GM19328 (cell line): ENCODE data around the gene COL24A1.
"Not testable (repeated sequence)": the region's sequence is repeated elsewhere in the genome, so short reads cannot be mapped to it uniquely, and the experiment has no call there.

Experiments used
- ATAC-seq: cut with Tn5 transposase; IDR thresholded peaks from one replicate; pipeline ENCODE4 v1.9.1; 2021; ENCODE audit warnings: mild to moderate bottlenecking, moderate library complexity; ENCODE audit not compliant: unreplicated experiment

Gene COL24A1

DNA sequence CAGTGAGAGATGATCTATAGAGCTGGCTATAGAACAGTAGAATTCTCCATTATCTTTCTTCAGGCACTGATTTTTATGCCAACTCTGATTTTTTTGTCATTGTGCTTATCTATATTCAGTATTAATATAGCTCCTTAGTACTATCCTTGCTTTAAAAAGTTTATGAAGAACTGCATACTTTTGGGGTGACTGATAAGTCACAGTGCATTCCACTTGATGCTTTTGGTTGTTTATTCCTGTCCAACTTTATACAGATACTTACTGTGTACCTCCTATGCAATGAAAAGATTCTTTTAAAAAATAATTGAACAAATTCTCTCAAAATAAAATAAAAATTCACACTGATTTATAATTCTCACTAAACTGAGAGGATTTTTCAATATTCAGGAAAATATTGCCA is 71.6 kb downstream of the COL24A1 start:
- no peak for ATAC-seq

DNA sequence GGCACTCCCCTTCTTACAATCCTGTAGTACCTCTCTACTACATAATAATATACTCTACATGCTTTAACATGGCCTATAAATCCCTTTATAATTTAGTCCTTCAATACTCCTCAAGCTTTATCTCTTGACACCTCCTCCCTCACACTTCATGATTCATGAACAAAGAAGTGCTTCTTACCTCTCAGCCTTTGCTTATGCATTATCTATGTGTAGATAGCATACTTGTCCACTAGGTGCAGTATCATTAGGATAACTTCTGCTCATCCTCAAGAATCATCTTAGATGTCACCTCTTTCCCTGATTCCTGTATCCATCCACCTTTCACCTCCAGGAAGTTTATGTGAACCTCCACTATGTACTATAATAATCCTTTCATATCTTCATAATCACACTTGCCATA is 74.4 kb downstream of the COL24A1 start:
- ATAC-seq: no peak

DNA sequence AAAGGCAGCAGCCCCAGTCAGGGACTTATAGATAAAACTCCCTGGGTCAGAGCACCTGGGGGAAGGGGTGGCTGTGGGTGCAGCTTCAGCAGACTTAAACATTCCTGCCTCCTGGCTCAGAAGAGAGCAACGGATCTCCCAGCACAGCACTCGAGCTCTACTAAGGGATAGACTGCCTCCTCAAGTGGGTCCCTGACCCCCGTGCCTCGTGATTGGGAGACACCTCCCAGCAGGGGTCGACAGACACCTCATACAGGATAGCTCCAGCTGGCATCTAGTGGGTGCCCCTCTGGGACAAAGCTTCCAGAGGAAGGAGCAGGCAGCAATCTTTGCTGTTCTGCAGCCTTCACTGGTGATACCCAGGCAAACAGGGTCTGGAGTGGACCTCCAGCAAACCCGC is 84.1 kb downstream of the COL24A1 start:
- not testable (repeated sequence) for ATAC-seq

DNA sequence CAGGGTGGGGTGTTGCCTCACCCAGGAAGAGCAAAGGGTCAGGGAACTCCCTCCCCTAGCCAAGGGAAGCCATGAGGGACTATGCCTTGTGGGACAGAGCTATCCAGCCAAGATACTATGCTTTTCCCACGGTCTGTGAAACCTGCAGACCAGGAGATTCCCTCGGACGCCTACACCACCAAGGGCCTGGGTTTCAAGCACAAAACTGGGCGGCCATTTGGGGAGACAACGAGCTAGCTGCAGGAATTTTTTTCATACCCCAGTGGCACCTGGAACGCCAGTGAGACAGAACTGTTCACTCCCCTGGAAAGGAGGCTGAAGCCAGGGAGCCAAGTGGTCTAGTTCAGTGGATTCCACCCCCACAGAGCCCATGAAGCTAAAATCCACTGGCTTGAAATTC is 84.7 kb downstream of the COL24A1 start:
- not testable (repeated sequence) for ATAC-seq

DNA sequence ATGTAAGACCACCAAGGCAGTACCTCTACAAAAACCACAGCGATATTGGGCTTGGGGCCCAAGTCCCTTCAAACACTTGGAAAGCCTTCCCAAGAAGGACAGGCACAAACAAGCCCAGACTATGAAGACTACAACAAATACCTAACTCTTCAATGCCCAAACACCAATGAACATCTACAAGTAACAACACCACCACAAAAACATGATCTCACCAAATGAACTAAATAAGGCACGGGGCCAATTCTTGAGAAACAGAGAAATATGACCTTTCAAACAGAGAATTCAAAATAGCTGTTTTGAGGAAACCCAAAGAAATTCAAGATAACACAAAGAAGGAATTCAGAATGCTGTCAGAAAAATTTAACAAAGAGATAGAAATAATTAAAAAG is 86.8 kb downstream of the COL24A1 start:
- ATAC-seq: no peak

DNA sequence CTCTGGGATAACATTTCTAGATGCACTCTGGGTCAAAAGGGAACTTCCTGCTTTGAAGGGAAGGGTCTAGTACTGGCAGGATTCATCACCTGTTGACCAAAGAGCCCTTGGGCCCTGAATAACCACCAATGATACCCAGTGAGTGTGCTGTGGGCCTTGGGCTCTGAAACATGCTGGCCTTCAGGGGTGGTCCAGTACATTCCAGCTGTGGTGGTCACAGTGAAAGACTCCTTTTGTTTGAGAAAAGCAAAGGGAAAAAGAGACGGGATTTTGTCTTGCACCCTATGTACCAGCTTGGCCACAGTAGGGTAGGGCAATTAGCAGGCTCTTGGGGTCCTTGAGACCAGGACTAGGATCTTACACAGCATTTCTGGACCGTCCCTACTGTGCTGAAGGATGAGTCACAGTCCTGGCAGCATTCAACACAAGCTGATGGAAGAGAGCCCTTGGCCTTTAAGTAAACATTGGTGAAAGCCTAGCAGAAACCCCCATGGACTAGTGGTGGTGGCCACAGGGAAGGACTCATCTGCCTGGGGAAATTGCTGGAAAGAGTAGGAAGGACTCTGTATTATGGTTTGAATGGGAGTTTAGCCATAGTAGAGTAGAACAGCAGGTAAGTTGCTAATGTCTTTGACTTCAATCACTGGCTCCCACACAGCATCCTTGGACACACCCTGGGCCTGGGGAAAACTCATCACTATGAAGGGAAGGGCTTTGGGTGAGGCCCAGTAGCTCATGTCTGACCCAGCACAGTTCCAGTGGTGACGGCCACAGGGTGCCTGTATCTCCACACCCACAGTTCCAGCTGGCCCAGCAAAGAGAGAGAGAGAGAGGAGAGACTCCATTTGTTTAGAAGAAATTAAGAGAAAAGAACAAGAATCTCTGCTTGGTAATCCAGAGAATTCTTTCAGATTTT is 87.5 kb downstream of the COL24A1 start:
- ATAC-seq: no peak

DNA sequence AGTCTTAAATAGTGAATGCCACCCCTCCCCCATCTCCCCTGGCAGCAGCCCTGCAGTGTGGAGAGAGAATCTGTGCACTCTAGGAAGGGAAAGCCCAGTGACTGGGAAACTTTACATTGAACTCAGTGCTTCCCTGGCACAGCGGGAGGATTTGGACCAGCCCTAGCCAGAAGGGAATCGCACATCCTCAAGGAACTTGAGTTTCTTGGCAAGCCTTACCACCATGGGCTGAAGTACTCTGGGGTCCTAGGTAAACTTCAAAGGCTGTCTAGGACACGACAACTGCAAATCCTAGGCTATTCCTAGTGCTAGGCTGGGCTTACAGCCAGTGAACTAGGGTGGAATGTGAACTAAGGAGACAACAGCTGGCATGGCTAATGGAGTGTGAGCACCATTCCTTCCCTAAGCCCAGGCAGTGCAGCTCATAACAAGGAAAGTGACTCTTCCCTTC is 88.3 kb downstream of the COL24A1 start:
- no peak for ATAC-seq

DNA sequence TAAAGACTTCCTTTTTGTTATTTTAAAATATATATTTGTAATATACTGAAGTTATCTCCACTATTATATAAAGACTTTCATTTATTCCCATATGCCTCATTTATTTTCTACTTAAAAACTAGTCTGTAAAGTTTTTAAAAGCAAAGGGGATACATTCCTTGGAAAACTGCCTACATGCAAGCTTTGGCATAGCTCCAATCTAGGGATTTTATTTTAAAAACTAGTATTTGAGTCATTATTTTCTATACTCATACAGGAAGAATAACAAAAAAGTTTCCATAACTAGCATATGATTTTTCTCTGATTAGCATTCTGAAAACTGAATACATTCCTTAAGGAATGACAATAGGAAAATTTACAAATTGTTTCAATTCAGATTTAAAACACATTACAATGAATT is 88.9 kb downstream of the COL24A1 start:
- no peak for ATAC-seq

DNA sequence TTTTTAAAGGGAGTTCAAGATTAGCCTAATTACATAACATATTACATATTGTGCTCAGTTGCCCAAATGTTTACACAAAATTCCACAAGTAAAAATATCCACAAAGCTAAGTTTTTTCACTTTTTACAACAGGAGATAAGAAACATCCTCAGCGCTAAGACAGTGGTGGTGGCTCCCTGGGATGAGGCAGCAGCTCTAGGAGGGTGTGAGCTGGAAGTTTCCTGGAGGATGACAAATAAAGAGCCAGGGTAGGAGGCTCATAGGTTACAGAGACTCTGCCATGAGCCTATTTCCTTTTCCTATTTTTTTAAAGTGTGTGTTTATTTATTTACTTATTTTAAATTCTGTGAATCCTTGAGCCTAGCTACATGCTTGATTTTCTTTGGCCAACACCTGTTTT is 91.7 kb downstream of the COL24A1 start:
- ATAC-seq: no peak

DNA sequence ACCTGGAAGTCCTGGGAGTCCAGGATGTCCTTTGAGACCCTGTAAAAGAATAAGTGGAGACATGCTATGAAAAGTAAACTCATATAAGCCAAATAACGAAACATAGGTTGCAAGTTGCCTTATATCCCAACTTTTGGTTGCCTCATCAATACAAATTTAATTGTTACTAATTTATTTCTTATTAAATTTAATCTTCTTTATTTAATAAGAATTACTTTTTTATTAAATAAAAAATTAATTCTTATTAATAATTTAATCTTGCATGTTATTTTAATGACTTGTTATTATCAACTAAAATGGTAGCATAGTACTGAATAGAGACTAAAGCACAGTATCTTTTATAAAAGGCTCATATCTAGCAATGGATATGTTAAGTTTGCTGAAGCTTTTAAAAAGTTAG is 92.9 kb downstream of the COL24A1 start:
- no peak for ATAC-seq

DNA sequence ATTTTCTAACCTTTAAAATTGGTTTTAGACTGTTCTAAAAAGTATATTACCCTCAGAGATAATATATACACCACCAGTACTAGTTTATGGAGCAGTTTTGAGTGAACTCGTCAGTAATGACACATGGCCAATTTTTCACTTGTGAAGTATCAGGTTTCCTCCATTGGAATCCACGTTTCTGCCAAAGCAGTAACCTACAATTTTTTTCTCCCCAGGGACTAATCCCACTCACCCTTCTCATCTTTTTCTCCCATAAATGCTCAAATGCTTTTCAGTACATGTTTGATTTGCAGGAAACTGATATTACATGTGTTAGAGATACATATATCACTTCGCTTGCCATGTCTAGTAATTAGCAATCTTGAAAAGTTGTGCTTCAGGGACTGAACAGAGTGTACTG is 94.1 kb downstream of the COL24A1 start:
- ATAC-seq: no peak

DNA sequence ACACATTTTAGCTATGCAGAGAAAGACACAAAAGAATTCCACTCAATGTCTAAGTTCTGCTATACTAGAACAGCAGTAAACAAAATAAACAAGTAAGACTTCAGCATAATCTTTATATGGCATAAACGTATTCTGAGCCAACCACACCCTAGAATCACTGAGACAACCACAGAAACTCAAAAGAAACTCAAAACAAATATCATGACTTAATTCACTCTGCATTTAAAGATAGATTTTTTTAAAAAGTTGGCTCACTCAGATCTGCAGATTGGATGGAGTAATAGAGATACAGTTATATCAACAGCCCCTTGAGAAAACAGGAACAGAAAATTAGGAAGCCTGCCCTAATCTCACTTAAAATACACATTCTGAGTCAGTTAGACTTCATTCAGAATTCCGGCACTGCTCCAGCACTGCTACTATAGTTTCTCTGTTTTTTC is 95.0 kb downstream of the COL24A1 start:
- ATAC-seq: no peak

DNA sequence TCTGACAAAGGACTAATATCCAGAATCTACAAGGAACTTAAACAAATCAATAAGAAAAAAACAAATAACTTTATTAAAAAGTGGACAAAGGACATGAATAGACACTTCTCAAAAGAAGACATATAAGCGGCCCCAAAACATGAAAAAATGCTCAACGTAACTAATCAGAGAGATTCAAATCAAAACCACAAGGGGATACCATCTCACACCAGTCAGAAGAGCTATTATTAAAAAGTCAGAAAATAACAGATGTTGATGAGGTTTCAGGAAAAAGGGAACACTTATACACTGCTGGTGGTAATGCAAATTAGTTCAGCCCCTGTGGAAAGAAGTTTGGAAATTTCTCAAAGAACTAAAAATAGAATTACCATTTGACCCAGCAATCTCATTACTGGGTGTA is 102.2 kb downstream of the COL24A1 start:
- no peak for ATAC-seq

DNA sequence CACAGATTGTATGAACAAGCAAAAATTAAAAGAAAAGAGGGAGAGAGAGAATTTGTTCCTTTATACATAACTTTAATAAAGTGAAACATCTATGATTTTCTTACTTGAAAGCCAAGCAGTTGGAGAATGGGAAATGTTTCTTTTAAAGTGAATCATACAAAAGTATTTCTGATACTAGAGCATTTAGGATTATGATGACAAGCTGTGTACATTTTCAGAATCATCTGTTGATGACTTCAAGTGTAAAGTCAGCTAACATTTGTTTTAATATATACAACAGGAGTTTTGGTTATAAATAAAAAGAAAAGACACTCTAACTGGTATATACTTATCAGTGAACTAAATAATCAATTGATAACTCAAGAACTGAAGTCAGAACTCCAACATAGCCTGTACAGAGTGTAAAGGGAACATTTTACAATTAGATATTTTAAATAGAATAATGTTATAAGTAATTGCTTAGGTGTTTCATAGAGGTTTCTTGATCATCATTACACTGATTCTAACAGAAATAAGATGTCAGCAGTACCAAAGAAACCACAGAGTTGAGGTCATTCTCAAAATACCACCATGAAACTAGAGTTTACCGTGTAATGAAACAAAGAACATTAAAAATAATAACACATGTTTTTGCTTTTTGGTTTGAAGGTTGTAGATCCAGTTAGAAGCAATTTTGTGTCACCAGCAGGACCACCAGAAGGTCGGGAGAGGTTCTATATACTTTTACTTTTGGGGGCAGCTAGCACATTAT is 103.4 kb downstream of the COL24A1 start:
- peak; percentile 69 for ATAC-seq

DNA sequence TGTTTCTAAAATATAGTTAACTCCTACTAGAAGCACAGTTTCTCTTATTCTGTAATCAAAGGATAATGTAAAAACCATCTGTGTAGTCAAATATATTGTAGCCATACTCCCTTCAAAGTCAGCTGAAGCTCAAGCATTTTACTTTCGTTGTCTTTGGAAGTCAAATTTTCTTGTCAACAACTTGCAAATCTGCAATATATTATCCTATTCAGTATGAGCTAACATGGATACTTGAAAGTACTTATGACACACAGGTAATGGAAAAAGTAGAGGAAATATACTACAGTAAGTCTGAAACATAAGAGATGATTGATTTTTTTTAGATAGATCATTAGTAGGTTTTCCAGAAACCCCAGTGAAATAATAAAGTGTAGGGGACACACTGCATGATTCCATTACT is 121.5 kb downstream of the COL24A1 start:
- no peak for ATAC-seq

DNA sequence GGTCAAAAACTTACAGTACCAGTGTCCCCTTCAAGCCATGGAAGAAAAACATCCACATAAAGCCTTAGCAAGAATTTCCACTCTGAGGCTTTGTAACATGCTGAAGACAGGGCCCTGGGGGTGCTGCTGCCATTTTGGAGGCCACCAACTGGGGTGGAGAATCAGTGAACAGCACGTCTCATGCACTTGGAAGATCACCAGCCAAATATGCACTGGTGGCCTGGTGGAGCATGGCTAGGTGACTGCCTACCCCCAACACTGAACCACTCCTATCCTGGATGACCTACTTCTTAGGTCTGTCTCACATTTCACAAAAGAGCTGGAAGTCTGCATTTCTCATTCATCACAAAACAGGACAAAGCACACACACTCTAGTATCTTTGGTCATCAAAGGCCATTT is 126.4 kb downstream of the COL24A1 start:
- no peak for ATAC-seq

DNA sequence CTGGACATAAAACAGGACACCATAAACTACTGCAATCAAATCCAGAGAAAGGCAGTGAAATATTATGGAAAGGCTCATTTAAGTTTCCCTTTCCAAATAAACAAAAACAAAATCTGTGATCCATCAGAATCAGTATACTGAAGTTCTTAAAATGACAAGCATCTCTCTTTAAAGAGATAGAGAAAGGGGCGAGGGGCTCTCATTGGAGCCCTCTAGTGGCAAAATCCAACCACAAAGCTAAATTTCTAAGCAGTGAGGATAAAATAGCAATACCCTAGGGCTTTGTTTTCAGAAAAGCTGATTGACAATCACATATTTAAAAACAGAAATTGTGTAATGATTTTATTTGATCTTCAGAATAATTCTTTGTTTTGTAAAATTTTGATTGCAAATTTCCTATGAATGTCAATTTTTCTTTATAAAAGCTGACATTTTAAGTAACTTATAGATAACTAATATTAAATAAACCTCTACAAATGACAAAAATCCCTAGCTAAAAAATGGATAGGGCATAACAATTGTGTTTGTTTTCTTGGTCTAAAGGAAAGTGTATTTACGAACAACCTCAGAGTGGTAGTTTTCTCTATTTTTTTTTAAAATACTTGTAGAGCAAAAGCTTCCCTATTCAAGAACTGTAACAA is 138.2 kb downstream of the COL24A1 start:
- ATAC-seq: no peak

DNA sequence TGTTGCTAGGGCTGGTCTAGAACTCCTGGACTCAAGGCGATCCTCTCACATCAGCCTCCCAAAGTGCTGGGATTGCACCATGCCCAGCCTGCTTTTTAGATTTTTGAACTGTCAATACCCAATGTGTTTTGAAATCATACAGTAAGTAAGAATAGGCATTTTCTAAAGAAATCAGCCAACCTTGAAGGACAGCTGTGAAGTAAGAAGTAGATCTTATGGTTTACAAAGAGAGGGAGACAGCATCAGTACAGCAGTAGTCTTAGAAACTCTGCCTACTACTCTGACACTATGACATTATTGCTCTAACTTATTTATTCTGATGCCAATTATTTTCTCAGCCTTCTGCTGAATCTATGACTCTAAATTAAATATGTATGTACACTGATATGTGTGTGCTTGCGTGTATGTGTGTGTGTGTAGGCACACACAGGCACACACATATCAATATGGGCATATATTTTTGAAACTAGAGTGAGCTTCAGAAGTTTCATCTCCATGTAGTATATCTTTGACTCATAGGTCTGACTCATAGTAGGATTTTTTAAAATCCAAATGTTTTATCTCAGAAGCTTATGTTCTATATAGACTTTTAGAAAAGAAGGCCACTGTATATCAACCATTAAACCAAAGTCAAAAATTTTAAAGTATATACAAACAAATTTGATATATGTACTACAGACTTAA is 140.4 kb downstream of the COL24A1 start:
- ATAC-seq: peak; percentile 84

DNA sequence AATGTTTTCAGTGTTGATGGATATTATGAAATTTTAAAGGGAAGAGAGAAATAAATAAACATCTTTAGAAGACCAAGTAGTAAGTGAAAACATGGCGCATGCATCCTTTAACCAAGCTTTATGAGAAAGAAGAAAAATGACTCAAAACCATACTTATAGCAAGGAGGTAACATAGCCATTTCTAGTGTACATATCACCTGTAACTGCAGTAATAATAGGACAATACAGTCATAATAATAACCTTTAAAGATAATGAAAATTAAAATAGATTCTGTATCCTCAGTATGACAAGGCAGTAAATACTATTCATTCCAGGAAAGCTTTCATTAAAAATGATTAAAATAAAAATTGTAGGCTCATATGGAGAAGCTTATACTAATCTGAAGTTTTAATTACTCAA is 141.2 kb downstream of the COL24A1 start:
- ATAC-seq: no peak

DNA sequence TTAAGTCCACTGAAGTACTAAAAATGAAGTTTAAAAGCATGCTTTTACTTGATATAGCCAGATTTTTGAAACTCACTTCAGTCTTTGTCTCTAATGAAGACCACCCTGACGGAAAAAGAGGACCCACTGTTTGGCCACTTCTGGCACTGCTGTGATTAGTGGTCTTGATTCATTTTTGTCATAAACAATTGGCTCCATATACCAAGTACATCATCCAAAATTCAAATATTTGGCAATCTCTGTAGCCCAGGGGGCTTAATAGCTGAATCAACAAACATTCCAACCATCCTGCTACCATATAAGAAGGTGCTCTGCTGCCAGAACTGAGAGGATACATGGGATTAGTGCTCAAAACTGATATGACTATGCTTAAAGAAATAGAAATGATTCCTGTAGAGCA is 156.0 kb downstream of the COL24A1 start:
- ATAC-seq: no peak
